Mucosa of stomach (tissue), 1 donor: Measurements from ENCODE around the gene MVP.
"Not testable (repeated sequence)": the region's sequence is repeated elsewhere in the genome, so short reads cannot be mapped to it uniquely, and the experiment has no call there.

Experiments used
- H3K27me3 ChIP-seq: one replicate; pipeline ENCODE4 v1.7.0; 2013; ENCODE audit warnings: mild to moderate bottlenecking, low read length; ENCODE audit not compliant: control insufficient read depth, insufficient read depth
- H3K36me3 ChIP-seq: one replicate; pipeline ENCODE4 v1.7.0; 2013; ENCODE audit warnings: low read length; ENCODE audit not compliant: control insufficient read depth, insufficient read depth
- H3K4me1 ChIP-seq: one replicate; pipeline ENCODE4 v1.7.0; 2013; ENCODE audit warnings: mild to moderate bottlenecking, low read length; ENCODE audit not compliant: control insufficient read depth, insufficient read depth
- H3K4me3 ChIP-seq: one replicate; pipeline ENCODE4 v1.7.0; 2013; ENCODE audit warnings: low read length
- H3K9ac ChIP-seq: one replicate; pipeline ENCODE4 v1.7.0; 2013; ENCODE audit warnings: mild to moderate bottlenecking, low read length, moderate library complexity
- H3K9me3 ChIP-seq: one replicate; pipeline ENCODE4 v1.7.0; 2013; ENCODE audit warnings: mild to moderate bottlenecking, low read length, moderate library complexity; ENCODE audit not compliant: control insufficient read depth
- donor health status: Pancreatic carcinoma.

MVP gene

DNA sequence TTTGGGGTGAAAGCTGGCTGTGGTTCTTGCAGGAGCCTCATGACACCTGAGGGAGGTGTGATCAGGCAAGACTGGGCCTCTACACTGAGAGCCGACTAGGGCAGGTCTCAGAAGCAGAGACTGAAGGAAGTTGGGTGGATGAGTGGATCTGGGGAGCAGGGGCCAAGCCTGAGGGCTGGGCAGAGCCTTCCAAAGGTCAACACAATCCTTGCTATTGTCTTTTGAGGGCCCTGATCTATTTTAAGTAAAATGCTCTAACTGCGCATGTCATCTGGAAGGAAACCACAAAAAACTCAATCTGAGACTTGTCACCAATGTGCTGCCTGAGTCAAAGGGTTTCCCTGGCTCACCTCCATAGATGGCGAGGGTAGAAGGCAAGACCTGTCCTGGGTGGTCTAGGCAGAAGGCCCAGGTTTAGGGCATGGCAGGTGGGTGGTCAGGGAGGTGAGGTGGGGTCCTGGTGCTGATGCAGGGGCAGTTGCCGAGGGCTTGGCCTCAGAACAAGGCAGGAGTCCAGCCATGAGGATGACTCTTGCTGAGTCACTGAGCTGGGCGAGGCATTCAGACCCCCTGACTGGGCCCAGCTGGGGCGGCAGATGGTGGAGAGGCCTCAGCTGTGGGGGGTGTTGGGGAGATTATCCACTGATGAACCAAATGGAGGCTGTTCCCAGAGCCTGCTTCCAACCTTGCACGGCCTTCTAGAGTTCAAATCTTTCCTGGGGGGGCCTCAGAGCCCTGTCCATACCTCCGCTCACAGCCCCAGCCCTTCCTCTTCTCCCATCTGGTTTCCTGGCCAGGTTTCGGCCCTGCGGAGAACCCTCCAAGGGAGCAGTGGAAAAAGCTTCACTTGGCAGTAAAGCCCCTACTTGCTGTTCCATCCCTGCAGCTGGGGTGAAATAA, 5.1 kb downstream of the MVP start:
- Histone ChIP-seq H3K36me3 (peaks cover 4% of the 10 kb centered on the region), H3K4me1 (peaks cover 59% of the 10 kb centered on the region), H3K9ac (peak overlapping the region; percentile 48), H3K4me3 (no peak overlapping the region), H3K27me3 (no peaks in the 10 kb centered on the region), H3K9me3 (no peaks in the 10 kb centered on the region)

GRCh38 chr16:29826342-29826695, 6.1 kb downstream of the MVP start:
- Histone ChIP-seq H3K36me3 (peaks cover 10% of the 10 kb centered on the region), H3K9me3 (no peaks in the 10 kb centered on the region), H3K27me3 (no peaks in the 10 kb centered on the region), H3K4me3 (no peak overlapping the region), H3K4me1 (peaks cover 59% of the 10 kb centered on the region), H3K9ac (no peak overlapping the region)

DNA sequence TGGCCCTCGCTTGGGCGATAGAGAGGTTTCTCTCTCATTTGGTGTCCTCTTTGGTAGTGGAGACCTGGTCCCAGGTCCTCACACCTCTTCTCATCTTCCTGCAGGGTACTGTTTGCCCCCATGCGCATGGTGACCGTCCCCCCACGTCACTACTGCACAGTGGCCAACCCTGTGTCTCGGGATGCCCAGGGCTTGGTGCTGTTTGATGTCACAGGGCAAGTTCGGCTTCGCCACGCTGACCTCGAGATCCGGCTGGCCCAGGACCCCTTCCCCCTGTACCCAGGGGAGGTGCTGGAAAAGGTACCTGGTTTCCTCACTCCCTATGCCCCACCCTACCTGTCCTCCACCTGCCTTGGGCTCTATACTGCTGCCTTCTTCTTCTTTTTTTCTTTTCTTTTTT, 10.5 kb downstream of the MVP start:
- Histone ChIP-seq H3K9ac (no peak overlapping the region), H3K36me3 (peaks cover 25% of the 10 kb centered on the region), H3K27me3 (no peaks in the 10 kb centered on the region)

GRCh38 chr16:29831490-29831889, 11.2 kb downstream of the MVP start:
- Histone ChIP-seq H3K9ac (no peak overlapping the region), H3K36me3 (peaks cover 25% of the 10 kb centered on the region), H3K27me3 (no peaks in the 10 kb centered on the region), H3K4me3 (no peak overlapping the region), H3K9me3 (no peaks in the 10 kb centered on the region), H3K4me1 (peaks cover 7% of the 10 kb centered on the region)

More for the DNA sequence above, 10.5 kb downstream of the MVP start:
- Histone ChIP-seq H3K9me3 (no peaks in the 10 kb centered on the region), H3K4me3 (no peak overlapping the region), H3K4me1 (peaks cover 14% of the 10 kb centered on the region)

- H3K9me3 ChIP-seq, H3K4me1 ChIP-seq, H3K9ac ChIP-seq, H3K4me3 ChIP-seq, H3K27me3 ChIP-seq: not testable (repeated sequence)
- peaks cover 25% of the 10 kb centered on the region for H3K36me3 ChIP-seq
Measured at GRCh38 chr16:29833219-29833618, 13.0 kb downstream of the MVP start.

GRCh38 chr16:29834079-29834478, 13.8 kb downstream of the MVP start:
- H3K9ac ChIP-seq: no peak overlapping the region
- H3K36me3 ChIP-seq: peaks cover 25% of the 10 kb centered on the region
- H3K4me3 ChIP-seq: no peak overlapping the region
- no peaks in the 10 kb centered on the region for H3K4me1 ChIP-seq
- no peaks in the 10 kb centered on the region for H3K27me3 ChIP-seq
- no peaks in the 10 kb centered on the region for H3K9me3 ChIP-seq

GRCh38 chr16:29835926-29836325, 15.7 kb downstream of the MVP start:
- no peaks in the 10 kb centered on the region for H3K27me3 ChIP-seq
- H3K4me3 ChIP-seq: no peak overlapping the region
- no peak overlapping the region for H3K9ac ChIP-seq
- peaks cover 22% of the 10 kb centered on the region for H3K36me3 ChIP-seq
- H3K4me1 ChIP-seq: no peaks in the 10 kb centered on the region
- H3K9me3 ChIP-seq: no peaks in the 10 kb centered on the region

DNA sequence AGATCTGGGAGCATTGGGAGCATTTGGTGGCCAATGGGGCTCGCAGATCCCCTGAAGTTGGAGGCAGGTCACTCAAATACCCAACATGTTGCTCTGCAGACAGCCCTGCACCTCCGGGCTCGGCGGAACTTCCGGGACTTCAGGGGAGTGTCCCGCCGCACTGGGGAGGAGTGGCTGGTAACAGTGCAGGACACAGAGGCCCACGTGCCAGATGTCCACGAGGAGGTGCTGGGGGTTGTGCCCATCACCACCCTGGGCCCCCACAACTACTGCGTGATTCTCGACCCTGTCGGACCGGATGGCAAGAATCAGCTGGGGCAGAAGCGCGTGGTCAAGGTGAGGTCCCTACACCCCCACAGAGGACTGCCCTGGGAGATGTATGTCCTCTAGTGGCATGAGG, 16.4 kb downstream of the MVP start:
- Histone ChIP-seq H3K9me3 (no peaks in the 10 kb centered on the region), H3K36me3 (peaks cover 27% of the 10 kb centered on the region), H3K9ac (no peak overlapping the region), H3K4me1 (no peaks in the 10 kb centered on the region), H3K27me3 (no peaks in the 10 kb centered on the region), H3K4me3 (no peak overlapping the region)

DNA sequence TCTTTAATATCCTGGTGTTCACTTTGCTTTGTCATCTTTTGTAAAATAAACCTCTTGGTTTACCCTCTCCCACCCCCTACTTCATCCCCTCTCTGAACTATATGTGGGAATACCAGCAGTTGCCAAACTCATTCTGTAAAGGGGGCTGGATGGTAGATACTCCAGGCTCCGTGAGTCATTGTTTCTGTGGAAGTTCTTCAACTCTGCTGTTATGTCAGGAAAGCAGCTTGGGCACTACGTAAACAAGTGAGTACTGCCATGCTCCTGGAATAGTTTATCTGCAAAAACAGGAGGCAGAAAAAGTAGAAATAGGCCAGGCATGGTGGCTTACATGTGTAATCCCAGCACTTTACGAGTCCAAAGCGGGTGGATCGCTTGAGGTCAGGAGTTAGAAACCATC, 17.6 kb downstream of the MVP start:
- Histone ChIP-seq H3K36me3 (peaks cover 27% of the 10 kb centered on the region), H3K9ac (no peak overlapping the region), H3K4me3 (no peak overlapping the region), H3K27me3 (no peaks in the 10 kb centered on the region), H3K9me3 (no peaks in the 10 kb centered on the region), H3K4me1 (no peaks in the 10 kb centered on the region)

- H3K36me3 ChIP-seq: peaks cover 22% of the 10 kb centered on the region
- H3K4me3 ChIP-seq: no peak overlapping the region
- no peak overlapping the region for H3K9ac ChIP-seq
- H3K4me1 ChIP-seq: no peaks in the 10 kb centered on the region
- H3K27me3 ChIP-seq: no peaks in the 10 kb centered on the region
- H3K9me3 ChIP-seq: no peaks in the 10 kb centered on the region
Measured at GRCh38 chr16:29839822-29840221, 19.6 kb downstream of the MVP start.

DNA sequence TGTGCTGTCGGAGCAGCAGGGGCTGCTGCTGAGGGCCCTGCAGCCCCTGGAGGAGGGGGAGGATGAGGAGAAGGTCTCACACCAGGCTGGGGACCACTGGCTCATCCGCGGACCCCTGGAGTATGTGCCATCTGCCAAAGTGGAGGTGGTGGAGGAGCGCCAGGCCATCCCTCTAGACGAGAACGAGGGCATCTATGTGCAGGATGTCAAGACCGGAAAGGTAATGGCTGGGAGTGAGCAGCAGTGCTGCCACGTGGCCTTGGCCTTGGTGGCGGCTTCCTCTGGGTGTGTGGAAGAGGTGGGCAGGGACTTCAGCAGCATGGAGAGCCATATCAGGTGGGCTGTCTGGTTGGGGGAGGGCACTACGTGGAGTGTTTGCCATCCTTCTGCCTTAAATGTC, 20.0 kb downstream of the MVP start:
- Histone ChIP-seq H3K4me3 (no peak overlapping the region), H3K36me3 (peaks cover 23% of the 10 kb centered on the region), H3K9me3 (no peaks in the 10 kb centered on the region), H3K9ac (no peak overlapping the region), H3K27me3 (no peaks in the 10 kb centered on the region), H3K4me1 (no peaks in the 10 kb centered on the region)

- Histone ChIP-seq H3K4me3 (no peak overlapping the region), H3K36me3 (peaks cover 23% of the 10 kb centered on the region), H3K27me3 (no peaks in the 10 kb centered on the region)
Measured at GRCh38 chr16:29841631-29842030, 21.4 kb downstream of the MVP start.

More at GRCh38 chr16:29841631-29842030, 21.4 kb downstream of the MVP start:
- H3K9ac ChIP-seq: no peak overlapping the region
- no peaks in the 10 kb centered on the region for H3K9me3 ChIP-seq
- H3K4me1 ChIP-seq: no peaks in the 10 kb centered on the region
